ENCODE data around the gene PPM1N. TPM values are rescaled to one million over a fixed set of nuclear protein-coding genes. Genes with fewer than 3 reads are reported as not detected.
A peak's percentile ranks its signal among the peaks of the same experiment; 100 is the strongest.

The PPM1N gene
- total RNA-seq, 1 experiment from 2014 or later, result 5.2 TPM

GRCh38 chr19:45467456-45468158 is 30.6 kb upstream of the PPM1N start, which contains the start of gene FOSB:
TSS of gene FOSB (plus strand) at chr19:45467996. CDS start at chr19:45468587, 591 bp downstream.
- TF ChIP-seq POLR2A (IDR thresholded peaks at IDR 0.05; ENCODE audit: borderline replicate concordance, extremely low read depth, insufficient read depth, insufficient read length) (peak; percentile 96), MAX (IDR thresholded peaks at IDR 0.05) (peak; percentile 65; the same call in 1 of the 2 replicates), ATF3 (IDR thresholded peaks at IDR 0.05) (no peak), SRF (IDR thresholded peaks at IDR 0.05; ENCODE audit: low read depth) (peak; percentile 100), TCF7L2 (IDR thresholded peaks at IDR 0.05; ENCODE audit: borderline replicate concordance, extremely low read depth, insufficient read depth, insufficient read length) (peak; percentile 81), POLR2AphosphoS5 (IDR thresholded peaks at IDR 0.05; ENCODE audit: low read depth, low read length) (peak; percentile 96), CEBPB (IDR thresholded peaks at IDR 0.05; ENCODE audit: low read depth) (no peak), FOSL1 (IDR thresholded peaks at IDR 0.05; ENCODE audit: low read depth) (no peak), CTCF (IDR thresholded peaks at IDR 0.05 in 2 of 3, conservative IDR thresholded peaks at IDR 0.05 in 1 of 3; ENCODE audit: borderline replicate concordance in 1 of 3, insufficient read depth in 1 of 3, low read depth in 2 of 3, low read length in 2 of 3) (0 out of 6 replicates have a peak, but pooled peaks of 1 of the 3 experiments have one; percentile 19), SP1 (IDR thresholded peaks at IDR 0.05; ENCODE audit: low read depth) (peak; percentile 72), SIN3A (IDR thresholded peaks at IDR 0.05; ENCODE audit: low read depth) (peak; percentile 91)
- Histone ChIP-seq H3K9ac (ENCODE audit: low read length) (peak within 1 kb of the TSS; percentile 99), H2AFZ (ENCODE audit: low read depth, low read length, poor library complexity, severe bottlenecking) (peak within 1 kb of the TSS; percentile 66), H3K79me2 (ENCODE audit: insufficient read depth, low read length) (peaks cover 23% of the 10 kb centered on the region; the same call in 1 of the 2 replicates), H3K36me3 (ENCODE audit: control insufficient read depth in 1 of 2, insufficient read depth in 2 of 2, low read length in 2 of 2) (no peaks in the 10 kb centered on the region; a peak in 1 of 4 replicates), H3K27me3 (ENCODE audit: insufficient read depth, low read length) (no peaks in the 10 kb centered on the region), H4K20me1 (ENCODE audit: insufficient read depth) (no peaks in the 10 kb centered on the region; the same call in 1 of the 2 replicates), H3K9me2 (ENCODE audit: insufficient read depth) (no peaks in the 10 kb centered on the region), H3K4me3 (replicated peaks in 1 of 2; ENCODE audit: low read depth in 1 of 2, low read length in 2 of 2) (peak within 1 kb of the TSS; percentile 74 to 97), H3K4me1 (ENCODE audit: control insufficient read depth in 1 of 2, insufficient read depth in 2 of 2, low read length in 2 of 2) (peaks cover 4 to 43% of the 10 kb centered on the region in 2 experiments), H3K27ac (ENCODE audit: low read depth, low read length) (peak within 1 kb of the TSS; percentile 78), H3K9me3 (ENCODE audit: control insufficient read depth in 1 of 2, insufficient read depth in 1 of 2, low read depth in 1 of 2, low read length in 2 of 2) (no peaks in the 10 kb centered on the region), H3K4me2 (ENCODE audit: low read length) (peak within 1 kb of the TSS; percentile 100)
- intact Hi-C loops (cut with micrococcal nuclease), result loop anchor here (1.0 kb wide), 1 partner anchor 12 kb away; no protein-coding TSS in a partner anchor
- ChIA-PET RAD21 (ENCODE audit: low non-redundant PET in 1 of 2, low total read pairs in 2 of 2, uncharacterized antibody in 2 of 2, unreplicated experiment in 2 of 2) (interaction anchor here (0.7 to 2.0 kb wide), 4 partner anchors 11 to 28 kb away, joined by 3 to 5 read pairs (median 4); no protein-coding TSS in a partner anchor), CTCF (interaction anchor here (0.7 to 4.7 kb wide), 12 partner anchors 9 to 174 kb away, joined by 3 to 56 read pairs (median 4); no protein-coding TSS in a partner anchor), POLR2A (interaction anchor here (0.6 to 5.4 kb wide), 29 partner anchors 9 to 225 kb away, joined by 3 to 72 read pairs (median 4); partner anchors contain the start of genes GIPR and PPP1R13L)
- no TSS peak for BruUV-seq (replicated peaks)
- ATAC-seq (peak; percentile 17), DNase-seq (ENCODE audit: low read depth, low spot score) (peak; percentile 91)
